DMS153 (cell line): ENCODE measurements around the gene IL17C.

Experiments
- DNase-seq: peaks from one replicate; lab custom pipeline; 2025; lab: John Stamatoyannopoulos, UW

Gene IL17C

DNA sequence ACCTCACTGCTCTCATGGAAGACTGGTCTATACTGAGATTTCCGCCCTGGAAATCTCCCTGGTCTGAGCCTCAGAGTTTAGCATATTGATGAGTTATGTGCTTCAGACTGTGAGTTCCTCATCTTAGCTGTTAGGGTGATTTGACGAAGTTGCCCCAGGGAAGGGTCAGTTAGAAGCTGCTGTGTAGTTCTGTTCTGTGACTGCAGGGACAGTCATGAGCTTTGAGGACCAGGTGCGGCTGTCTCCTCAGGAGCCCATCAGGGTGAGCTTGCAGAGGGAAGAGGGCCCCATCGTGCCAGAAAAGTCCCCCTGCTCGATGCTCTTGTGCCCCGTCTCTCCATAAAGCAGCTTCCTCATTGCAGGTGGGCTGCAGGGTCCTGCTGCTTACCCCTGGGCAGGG, 28.3 kb upstream of the IL17C start:
- DNase-seq: no peak

GRCh38 chr16:88610909-88611812, 27.2 kb upstream of the IL17C start:
- DNase-seq: no peak

DNA sequence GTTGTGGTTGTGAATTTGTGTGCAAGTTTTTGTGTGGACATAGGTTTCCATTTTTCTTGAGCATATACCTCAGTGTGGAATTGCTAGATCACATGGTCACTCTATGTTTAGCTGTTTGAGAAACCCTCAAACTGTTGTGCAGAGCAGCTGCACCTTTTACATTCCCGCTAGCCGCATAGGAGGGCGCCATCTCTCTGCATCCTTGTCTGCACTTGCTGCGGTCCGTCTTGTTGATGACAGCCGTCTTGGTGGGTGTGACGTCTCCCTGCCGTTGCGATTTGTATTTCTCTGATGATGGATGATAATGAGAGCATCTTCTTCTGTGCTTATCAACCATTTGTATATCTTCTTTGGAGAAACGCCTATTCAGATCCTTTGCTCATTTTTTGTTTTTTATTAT, 25.1 kb upstream of the IL17C start:
- no peak for DNase-seq

DNA sequence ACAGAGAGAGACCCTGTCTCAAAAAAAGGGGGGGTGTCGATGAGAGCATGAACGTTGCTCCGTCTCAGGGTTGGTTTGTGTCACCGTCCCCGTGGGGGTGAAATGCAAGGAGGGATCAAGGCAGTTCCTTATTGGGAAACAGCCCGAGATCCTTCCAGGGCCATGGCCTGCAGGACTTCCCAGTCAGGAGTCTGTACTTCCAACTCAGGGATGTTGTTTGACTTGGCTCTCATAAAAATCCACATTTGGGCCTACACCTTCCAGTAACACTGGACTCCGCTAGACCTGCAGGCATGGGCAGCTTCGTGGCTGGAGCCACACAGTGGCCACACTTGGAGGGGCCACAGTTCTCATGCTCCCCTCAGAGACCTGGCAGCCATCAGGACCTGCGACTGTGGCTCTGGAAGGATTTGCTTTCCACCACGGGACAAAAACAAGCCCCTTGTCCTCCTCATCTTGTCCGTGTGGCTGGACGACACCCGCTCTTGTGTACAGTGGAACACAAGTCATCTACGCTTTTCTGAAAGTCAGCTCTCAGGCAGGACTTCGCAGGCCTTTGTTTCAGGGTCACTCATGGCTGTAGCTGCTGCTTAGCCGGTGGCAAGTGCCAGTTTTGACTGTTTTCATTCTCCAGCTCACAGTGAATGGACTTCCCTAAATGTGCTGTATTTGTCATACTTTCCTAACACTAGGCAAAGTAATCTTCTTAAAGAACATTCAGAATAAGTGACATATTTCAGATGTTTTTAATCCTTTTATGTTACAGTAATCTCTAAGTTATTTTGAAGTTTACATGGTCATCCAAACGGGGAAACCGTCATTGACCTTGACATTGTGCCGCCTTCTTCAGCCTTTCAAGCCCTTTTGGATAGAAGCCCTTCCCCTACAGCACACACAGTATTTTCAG, 24.2 kb upstream of the IL17C start:
- no peak for DNase-seq

DNA sequence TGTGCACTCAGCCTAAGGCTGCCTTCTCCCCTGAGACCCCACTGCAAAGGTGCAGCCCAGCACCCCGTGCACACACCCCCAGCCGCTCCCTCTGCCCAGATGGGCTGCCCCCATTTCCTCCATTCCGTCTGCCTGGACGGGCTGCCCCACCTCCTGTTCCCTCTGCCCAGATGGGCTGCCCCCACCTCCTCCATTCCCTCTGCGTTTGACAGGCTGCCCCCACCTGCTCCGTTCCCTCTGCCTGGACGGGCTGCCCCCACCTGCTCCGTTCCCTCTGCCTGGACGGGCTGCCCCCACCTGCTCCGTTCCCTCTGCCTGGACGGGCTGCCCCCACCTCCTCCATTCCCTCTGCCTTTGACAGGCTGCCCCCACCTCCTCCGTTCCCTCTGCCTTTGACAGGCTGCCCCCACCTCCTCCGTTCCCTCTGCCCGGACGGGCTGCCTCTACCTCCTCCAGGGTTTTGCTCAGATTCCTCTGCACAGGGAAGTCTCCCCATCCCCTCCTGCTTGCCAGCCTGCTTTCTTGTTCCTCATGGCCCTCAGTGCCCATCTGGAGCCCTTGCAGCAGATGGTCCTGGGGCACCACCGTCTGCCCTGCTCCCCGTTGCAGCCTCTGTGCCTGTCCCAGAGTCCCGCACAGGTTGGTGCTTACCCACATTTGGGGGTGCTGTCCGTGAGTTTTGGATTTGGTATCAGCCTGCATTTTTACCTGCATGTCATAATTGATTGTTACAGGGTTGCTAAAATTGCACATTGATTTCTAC, 23.4 kb upstream of the IL17C start:
- DNase-seq: no peak

GRCh38 chr16:88616320-88616719, 22.1 kb upstream of the IL17C start:
- DNase-seq: peak; percentile 68

DNA sequence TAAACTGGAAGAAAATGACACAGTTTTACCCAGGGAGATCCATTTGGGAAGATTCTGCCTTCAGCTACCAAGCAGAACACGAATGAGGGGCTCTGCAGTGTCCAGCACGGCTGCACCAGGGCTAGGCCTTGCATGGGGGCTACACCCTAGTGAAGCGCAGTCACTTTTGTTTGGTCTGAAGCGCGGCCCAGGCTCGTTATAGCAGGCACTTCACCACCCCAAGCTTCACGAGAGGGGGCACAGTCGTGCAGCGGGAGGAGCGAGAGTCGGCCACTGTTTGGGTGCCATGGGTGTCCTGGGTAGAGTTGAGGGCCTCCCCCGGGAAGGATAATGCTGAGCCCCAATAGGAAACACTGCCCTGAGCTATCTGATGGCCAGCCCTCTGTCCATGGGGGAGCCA, 21.6 kb upstream of the IL17C start:
- no peak for DNase-seq

DNA sequence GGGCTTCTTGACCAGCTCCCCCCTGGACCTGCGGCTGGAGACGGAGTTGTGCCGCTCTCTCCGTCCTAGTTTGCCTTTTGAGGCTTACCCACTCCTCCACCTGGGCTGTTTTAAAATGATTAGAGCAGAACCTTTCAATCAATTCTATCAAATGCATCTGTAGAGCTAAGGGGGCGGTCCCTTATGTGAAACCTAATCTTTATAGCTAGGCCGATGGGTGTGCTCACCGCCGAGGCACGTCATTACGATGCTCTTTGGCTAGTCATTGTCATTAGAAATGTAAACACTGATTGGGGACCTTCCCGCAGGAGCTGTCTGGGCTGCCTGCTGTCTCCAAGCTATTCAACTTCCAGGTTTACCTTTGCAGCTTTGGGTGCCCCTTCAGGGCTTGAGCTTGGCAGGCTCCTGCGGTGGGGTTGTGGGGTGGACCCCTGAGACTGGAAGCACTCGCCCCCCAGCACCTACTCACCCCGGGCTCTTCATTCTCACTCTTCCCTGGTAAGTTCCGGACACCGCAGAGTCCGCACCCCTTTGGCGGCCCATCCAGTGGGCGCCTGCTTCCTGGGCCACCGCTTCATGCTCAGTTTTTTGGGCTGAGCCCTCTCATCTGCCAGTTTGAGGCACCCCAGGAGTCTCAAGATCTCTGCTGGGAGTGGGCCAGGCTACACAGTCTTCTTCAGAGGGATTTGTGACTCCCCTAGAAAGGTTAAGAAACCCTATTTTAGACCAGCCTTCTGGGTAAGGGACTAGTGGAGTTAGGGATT, 20.9 kb upstream of the IL17C start:
- DNase-seq: peak; percentile 87

DNA sequence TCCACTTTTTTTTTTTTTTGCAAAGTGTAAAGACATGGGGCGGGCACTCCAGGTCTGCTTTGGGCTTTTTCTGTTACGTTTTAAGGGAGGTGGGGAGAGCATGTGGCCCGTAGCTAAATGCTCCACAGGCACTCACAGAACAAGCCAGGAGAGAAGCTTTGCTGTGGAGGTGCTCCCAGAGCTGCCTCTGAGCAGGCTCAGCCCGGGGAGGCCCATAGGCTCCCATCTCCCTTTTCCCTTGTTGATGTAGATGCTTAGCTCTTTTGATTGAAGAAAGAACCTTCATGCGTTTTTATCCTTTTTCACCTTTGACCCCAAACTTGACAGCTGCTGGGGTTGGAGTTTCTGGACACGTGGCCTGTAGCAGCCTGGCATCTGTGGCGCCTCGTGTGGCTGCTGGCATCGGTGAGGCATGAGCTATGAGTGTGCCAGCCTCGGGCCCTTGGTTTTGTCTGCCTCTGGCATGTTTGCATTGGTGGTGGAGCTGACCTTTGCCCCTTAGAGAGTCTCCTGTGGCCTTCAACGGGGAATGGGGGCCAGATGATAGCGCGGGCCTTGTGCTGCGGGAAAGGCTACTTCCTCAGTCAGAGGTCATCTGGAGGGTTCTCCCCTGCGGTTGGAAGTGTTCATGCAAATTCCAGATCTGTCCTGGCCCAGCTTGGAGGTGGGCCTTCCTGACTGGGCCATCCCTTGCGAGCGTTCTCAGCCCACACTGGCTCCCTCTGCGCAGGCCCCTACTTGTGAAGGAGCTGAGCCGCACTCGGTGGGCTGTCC, 20.0 kb upstream of the IL17C start:
- no peak for DNase-seq

GRCh38 chr16:88618956-88619667, 19.3 kb upstream of the IL17C start:
- DNase-seq: no peak

- no peak for DNase-seq
These were observed 18.2 kb upstream of the IL17C start for GRCh38 chr16:88619859-88620815.

- no peak for DNase-seq
These were observed 16.2 kb upstream of the IL17C start for GRCh38 chr16:88622125-88622524.

DNA sequence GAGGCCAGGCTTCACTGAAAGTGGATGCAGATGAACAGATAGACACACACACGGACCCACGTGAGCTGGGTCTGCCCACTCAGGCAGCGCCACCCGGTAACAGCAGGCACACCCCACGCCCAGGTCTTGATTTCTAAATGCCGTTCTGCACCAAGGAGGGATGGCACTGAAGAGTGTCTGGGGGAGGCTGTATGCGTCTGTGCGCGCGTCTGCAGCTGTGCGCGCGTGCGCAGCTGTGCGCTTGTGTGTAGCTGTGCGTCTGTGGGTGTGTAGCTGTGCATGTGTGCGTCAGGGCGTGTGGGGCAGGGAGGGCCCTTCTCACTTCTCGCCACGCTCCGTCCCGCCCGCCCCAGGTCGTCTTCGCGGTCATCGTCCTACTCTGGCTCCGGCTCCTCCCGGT, 15.5 kb upstream of the IL17C start:
- no peak for DNase-seq

- no peak for DNase-seq
These were observed 14.5 kb upstream of the IL17C start for GRCh38 chr16:88623858-88624257.

GRCh38 chr16:88624481-88624880, 13.9 kb upstream of the IL17C start:
- DNase-seq: no peak

- DNase-seq: no peak
These were observed 13.3 kb upstream of the IL17C start for GRCh38 chr16:88624977-88625576.

DNA sequence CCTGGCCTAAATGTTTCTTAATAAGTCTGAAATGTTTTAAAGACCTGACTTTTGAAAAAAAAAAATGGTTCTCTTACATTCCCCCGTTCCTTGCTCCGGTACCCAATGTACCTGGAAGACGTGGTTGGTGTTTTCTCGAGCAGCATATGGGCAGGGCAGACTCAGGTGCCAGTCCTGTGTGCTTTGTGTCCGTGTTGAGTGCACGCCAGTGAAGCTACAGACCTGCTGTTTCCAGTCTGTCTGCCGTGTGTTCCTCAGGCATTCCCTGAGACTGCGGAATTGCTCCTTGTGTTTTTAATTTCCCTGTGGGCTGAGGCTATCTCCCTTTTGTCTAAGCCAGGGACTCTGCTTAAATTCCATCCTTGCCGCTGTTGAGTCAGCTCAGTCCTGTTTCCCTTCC, 11.7 kb upstream of the IL17C start:
- DNase-seq: no peak
